Ascending aorta (tissue), 2 donors: Measurements from ENCODE around the gene SLX4. TPM values are rescaled to one million over a fixed set of nuclear protein-coding genes. Genes with fewer than 3 reads are reported as not detected.
A peak's percentile ranks its signal among the peaks of the same experiment; 100 is the strongest.

Experiments
- DNase-seq, 2 donors: peaks; one replicate each; pipeline ENCODE4 v3.0.0-alpha.2; 2019; ENCODE audit warnings: low spot score in 2 of 2
- H3K27ac ChIP-seq, 2 donors: fragments of 200-600 bp; sonication (generic); one replicate each; pipeline ENCODE4 v1.5.1; 2016 to 2017; ENCODE audit warnings: mild to moderate bottlenecking in 1 of 2
- H3K27me3 ChIP-seq: fragments of 200-600 bp; sonication (generic); one replicate; pipeline ENCODE4 v1.5.1; 2017
- H3K36me3 ChIP-seq, 2 donors: fragments of 200-600 bp; sonication (generic); one replicate each; pipeline ENCODE4 v1.5.1; 2016
- H3K4me1 ChIP-seq, 2 donors: fragments of 200-600 bp; sonication (generic); one replicate each; pipeline ENCODE4 v1.5.1; 2016 to 2017; ENCODE audit warnings: mild to moderate bottlenecking in 1 of 2
- H3K4me3 ChIP-seq, 2 donors: fragments of 200-600 bp; sonication (generic); one replicate each; pipeline ENCODE4 v1.5.1; 2016 to 2017; ENCODE audit warnings: mild to moderate bottlenecking in 1 of 2
- H3K9me3 ChIP-seq, 2 donors: fragments of 200-600 bp; sonication (generic); one replicate each; pipeline ENCODE4 v1.5.1; 2016
- CTCF ChIP-seq, 3 experiments: fragments of 200-600 bp in 2 of 3; fragments of 450-650 bp in 1 of 3; sonication (generic) in 2 of 3; IDR thresholded peaks; one replicate each; pipeline ENCODE4 v1.5.1; 2016 to 2019; ENCODE audit warnings: antibody characterized with exemption in 3 of 3, mild to moderate bottlenecking in 1 of 3, moderate library complexity in 1 of 3
- intact Hi-C: fragments of 100-400 bp; cut with DNase I; formaldehyde crosslinking; loops from one replicate; pipeline ENCODE4 v1.15.1; 2023
- total RNA-seq: library from RNA; depleted of rRNA; stranded (reverse); fragments of >200 nt; gene quantifications from one replicate; pipeline ENCODE4 v1.1.0, GENCODE V29; 2016

Gene SLX4
- total RNA-seq, 1 donor from 2014 or later = 3.4 TPM

- Histone ChIP-seq H3K27ac (no peak overlapping the region), H3K27me3 (no peaks in the 10 kb centered on the region), H3K4me1 (no peaks in the 10 kb centered on the region), H3K4me3 (no peak overlapping the region), H3K36me3 (peaks cover 11 to 28% of the 10 kb centered on the region in 2 donors), H3K9me3 (no peaks in the 10 kb centered on the region)
- no peak for DNase-seq
- no peak for TF ChIP-seq CTCF (IDR thresholded peaks at IDR 0.05)
- intact Hi-C loops = no loop called here
Measured at GRCh38 chr16:3645108-3645503, 33.7 kb upstream of the SLX4 start.

- Histone ChIP-seq H3K27me3 (no peaks in the 10 kb centered on the region), H3K36me3 (peaks cover 11 to 29% of the 10 kb centered on the region in 2 donors), H3K9me3 (no peaks in the 10 kb centered on the region), H3K4me3 (no peak overlapping the region), H3K4me1 (no peaks in the 10 kb centered on the region), H3K27ac (no peak overlapping the region)
- no peak for TF ChIP-seq CTCF (IDR thresholded peaks at IDR 0.05)
- DNase-seq = peak in 1 of 2 donors; percentile 55
- intact Hi-C loops = no loop called here
Measured at GRCh38 chr16:3643095-3643730, 31.8 kb upstream of the SLX4 start.

GRCh38 chr16:3642397-3643094, 31.1 kb upstream of the SLX4 start:
- Histone ChIP-seq H3K9me3 (no peaks in the 10 kb centered on the region), H3K4me3 (no peak overlapping the region), H3K36me3 (peaks cover 11 to 29% of the 10 kb centered on the region in 2 donors), H3K27me3 (no peaks in the 10 kb centered on the region), H3K4me1 (no peaks in the 10 kb centered on the region), H3K27ac (no peak overlapping the region)
- DNase-seq = peak in 1 of 2 donors; percentile 55
- intact Hi-C loops = no loop called here
- TF ChIP-seq CTCF (IDR thresholded peaks at IDR 0.05) = no peak

GRCh38 chr16:3641801-3642396, 30.5 kb upstream of the SLX4 start:
- Histone ChIP-seq H3K4me1 (no peaks in the 10 kb centered on the region), H3K9me3 (no peaks in the 10 kb centered on the region), H3K36me3 (peaks cover 11 to 29% of the 10 kb centered on the region in 2 donors), H3K27ac (no peak overlapping the region), H3K4me3 (no peak overlapping the region), H3K27me3 (no peaks in the 10 kb centered on the region)
- intact Hi-C loops = no loop called here
- DNase-seq = peak in 1 of 2 donors; percentile 60
- no peak for TF ChIP-seq CTCF (IDR thresholded peaks at IDR 0.05)

- Histone ChIP-seq H3K36me3 (peaks cover 11 to 29% of the 10 kb centered on the region in 2 donors), H3K4me1 (no peaks in the 10 kb centered on the region), H3K9me3 (no peaks in the 10 kb centered on the region), H3K27ac (no peak overlapping the region), H3K27me3 (no peaks in the 10 kb centered on the region), H3K4me3 (no peak overlapping the region)
- DNase-seq = peak in 1 of 2 donors; percentile 43
- TF ChIP-seq CTCF (IDR thresholded peaks at IDR 0.05) = no peak
- intact Hi-C loops = no loop called here
Measured at GRCh38 chr16:3640632-3641501, 29.5 kb upstream of the SLX4 start.
